ENCODE data around the gene KRTAP5-8. TPM values are rescaled to one million over a fixed set of nuclear protein-coding genes. Genes with fewer than 3 reads are reported as not detected.

The KRTAP5-8 gene
- total RNA-seq, 1 experiment from 2014 or later, result not detected

DNA sequence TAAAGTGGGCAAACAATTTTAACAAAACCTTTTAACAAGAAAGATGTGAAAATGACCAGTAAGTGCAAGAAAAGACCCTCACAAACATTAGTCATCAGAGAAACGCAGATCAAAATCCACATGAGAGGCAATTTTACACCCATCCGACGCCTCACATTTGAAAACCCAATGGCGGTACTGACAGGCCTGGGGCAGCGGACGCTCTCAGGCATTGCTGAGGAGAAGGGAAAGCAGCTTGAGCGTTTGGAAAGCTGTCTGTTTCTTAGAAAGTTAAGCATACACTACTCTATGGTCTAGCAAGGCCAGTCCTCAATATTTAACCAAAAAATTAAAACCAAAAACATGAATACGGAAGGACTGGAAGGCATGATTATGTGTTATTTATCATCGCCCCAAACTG, 2.0 kb upstream of the KRTAP5-8 start:
- Mint-ChIP-seq H3K4me1 (no peaks in the 10 kb centered on the region), H3K36me3 (peaks cover 3% of the 10 kb centered on the region), H3K9me3 (peaks cover 4% of the 10 kb centered on the region), H3K4me3 (no peak overlapping the region), H3K27ac (no peak overlapping the region), H3K27me3 (ENCODE audit: low read depth) (peaks cover 7% of the 10 kb centered on the region)
- POLR2A ChIA-PET, result no interaction called here
- CTCF ChIA-PET, result no interaction called here
- TF ChIP-seq ZNF232 (CRISPR knock-in tag; IDR thresholded peaks at IDR 0.05), result no peak
- TF ChIP-seq JUN (CRISPR knock-in tag; IDR thresholded peaks at IDR 0.05), result no peak
- TF ChIP-seq, protein P1, sequence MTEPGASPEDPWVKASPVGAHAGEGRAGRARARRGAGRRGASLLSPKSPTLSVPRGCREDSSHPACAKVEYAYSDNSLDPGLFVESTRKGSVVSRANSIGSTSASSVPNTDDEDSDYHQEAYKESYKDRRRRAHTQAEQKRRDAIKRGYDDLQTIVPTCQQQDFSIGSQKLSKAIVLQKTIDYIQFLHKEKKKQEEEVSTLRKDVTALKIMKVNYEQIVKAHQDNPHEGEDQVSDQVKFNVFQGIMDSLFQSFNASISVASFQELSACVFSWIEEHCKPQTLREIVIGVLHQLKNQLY (CRISPR knock-in tag; IDR thresholded peaks at IDR 0.05), result no peak
- TF ChIP-seq, protein P2, sequence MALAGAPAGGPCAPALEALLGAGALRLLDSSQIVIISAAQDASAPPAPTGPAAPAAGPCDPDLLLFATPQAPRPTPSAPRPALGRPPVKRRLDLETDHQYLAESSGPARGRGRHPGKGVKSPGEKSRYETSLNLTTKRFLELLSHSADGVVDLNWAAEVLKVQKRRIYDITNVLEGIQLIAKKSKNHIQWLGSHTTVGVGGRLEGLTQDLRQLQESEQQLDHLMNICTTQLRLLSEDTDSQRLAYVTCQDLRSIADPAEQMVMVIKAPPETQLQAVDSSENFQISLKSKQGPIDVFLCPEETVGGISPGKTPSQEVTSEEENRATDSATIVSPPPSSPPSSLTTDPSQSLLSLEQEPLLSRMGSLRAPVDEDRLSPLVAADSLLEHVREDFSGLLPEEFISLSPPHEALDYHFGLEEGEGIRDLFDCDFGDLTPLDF (CRISPR knock-in tag; IDR thresholded peaks at IDR 0.05), result no peak
- TF ChIP-seq, protein P3, sequence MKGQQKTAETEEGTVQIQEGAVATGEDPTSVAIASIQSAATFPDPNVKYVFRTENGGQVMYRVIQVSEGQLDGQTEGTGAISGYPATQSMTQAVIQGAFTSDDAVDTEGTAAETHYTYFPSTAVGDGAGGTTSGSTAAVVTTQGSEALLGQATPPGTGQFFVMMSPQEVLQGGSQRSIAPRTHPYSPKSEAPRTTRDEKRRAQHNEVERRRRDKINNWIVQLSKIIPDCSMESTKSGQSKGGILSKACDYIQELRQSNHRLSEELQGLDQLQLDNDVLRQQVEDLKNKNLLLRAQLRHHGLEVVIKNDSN (CRISPR knock-in tag; IDR thresholded peaks at IDR 0.05), result no peak
- no peak for TF ChIP-seq ZNF263 (CRISPR knock-in tag; IDR thresholded peaks at IDR 0.05; ENCODE audit: low read depth)
- no peak for ATAC-seq
- DNase-seq (ENCODE audit: low spot score), result no peak

DNA sequence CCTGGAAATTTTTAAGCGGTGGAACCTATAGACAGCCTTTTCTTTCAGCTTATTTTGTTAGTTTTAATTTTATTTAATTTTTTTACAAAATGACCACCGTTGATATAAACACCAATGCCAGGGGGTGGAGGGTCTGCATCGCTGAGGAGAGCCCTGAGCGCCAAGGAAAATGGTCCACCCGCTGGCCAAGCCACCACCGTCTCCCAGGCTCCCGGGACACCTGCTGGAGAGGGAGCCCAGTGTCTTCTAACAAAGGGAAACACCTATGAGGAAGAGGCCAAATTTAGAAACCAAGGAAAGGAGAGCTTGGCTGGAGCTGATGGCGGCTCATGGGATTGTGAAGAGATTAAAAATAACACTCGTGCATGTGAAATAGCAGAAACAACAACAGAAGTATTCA, 288 bp upstream of the KRTAP5-8 start:
- Mint-ChIP-seq H3K4me3 (no peak overlapping the region), H3K36me3 (peaks cover 7% of the 10 kb centered on the region), H3K4me1 (no peaks in the 10 kb centered on the region), H3K27me3 (ENCODE audit: low read depth) (peaks cover 10% of the 10 kb centered on the region), H3K9me3 (peaks cover 13% of the 10 kb centered on the region), H3K27ac (no peak overlapping the region)
- POLR2A ChIA-PET, result no interaction called here
- DNase-seq (ENCODE audit: low spot score) (no peak), ATAC-seq (no peak; the same call in 1 of the 2 replicates)
- CTCF ChIA-PET, result interaction anchor here (1.2 kb wide), 1 partner anchor 26 kb away, joined by 3 read pairs; no protein-coding TSS in a partner anchor
- TF ChIP-seq, protein P2 (CRISPR knock-in tag; IDR thresholded peaks at IDR 0.05), result no peak
- TF ChIP-seq NFYB (CRISPR knock-in tag; conservative IDR thresholded peaks at IDR 0.05; ENCODE audit: low read depth), result no peak
- no peak for TF ChIP-seq CBFB (CRISPR knock-in tag; IDR thresholded peaks at IDR 0.05; ENCODE audit: low read depth)
- TF ChIP-seq, protein P4, sequence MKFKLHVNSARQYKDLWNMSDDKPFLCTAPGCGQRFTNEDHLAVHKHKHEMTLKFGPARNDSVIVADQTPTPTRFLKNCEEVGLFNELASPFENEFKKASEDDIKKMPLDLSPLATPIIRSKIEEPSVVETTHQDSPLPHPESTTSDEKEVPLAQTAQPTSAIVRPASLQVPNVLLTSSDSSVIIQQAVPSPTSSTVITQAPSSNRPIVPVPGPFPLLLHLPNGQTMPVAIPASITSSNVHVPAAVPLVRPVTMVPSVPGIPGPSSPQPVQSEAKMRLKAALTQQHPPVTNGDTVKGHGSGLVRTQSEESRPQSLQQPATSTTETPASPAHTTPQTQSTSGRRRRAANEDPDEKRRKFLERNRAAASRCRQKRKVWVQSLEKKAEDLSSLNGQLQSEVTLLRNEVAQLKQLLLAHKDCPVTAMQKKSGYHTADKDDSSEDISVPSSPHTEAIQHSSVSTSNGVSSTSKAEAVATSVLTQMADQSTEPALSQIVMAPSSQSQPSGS (CRISPR knock-in tag; IDR thresholded peaks at IDR 0.05; ENCODE audit: borderline replicate concordance, low read depth), result no peak
- no peak for TF ChIP-seq MXD4 (CRISPR knock-in tag; IDR thresholded peaks at IDR 0.05; ENCODE audit: borderline replicate concordance)
- TF ChIP-seq JUN (CRISPR knock-in tag; IDR thresholded peaks at IDR 0.05), result no peak
- no peak for TF ChIP-seq GTF2I (CRISPR knock-in tag; conservative IDR thresholded peaks at IDR 0.05)
- TF ChIP-seq, protein P5, sequence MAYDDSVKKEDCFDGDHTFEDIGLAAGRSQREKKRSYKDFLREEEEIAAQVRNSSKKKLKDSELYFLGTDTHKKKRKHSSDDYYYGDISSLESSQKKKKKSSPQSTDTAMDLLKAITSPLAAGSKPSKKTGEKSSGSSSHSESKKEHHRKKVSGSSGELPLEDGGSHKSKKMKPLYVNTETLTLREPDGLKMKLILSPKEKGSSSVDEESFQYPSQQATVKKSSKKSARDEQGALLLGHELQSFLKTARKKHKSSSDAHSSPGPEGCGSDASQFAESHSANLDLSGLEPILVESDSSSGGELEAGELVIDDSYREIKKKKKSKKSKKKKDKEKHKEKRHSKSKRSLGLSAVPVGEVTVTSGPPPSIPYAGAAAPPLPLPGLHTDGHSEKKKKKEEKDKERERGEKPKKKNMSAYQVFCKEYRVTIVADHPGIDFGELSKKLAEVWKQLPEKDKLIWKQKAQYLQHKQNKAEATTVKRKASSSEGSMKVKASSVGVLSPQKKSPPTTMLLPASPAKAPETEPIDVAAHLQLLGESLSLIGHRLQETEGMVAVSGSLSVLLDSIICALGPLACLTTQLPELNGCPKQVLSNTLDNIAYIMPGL (CRISPR knock-in tag; IDR thresholded peaks at IDR 0.05), result no peak
- no peak for TF ChIP-seq CREB1 (CRISPR knock-in tag; IDR thresholded peaks at IDR 0.05)
- no peak for TF ChIP-seq ETV6 (CRISPR knock-in tag; IDR thresholded peaks at IDR 0.05)

DNA sequence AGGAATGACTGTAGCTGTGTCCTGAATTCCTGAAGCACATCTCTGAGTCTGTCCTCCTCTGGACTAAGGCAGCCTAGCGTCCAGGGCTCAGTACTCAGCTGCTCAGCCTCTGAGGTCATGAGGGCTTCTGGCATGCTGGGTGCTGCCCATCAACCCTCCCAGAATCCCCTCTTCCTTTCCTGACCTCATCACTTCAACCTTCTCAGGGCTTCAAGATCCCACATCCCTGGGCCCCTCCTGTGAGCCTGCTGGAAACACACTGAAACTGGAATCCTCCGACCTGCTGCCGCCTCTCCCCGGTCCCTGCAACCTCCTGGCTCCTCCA, 803 bp downstream of the KRTAP5-8 start:
- peaks cover 7% of the 10 kb centered on the region for H3K36me3 Mint-ChIP-seq
- peaks cover 13% of the 10 kb centered on the region for H3K9me3 Mint-ChIP-seq
- H3K27ac Mint-ChIP-seq, result no peak overlapping the region
- H3K4me1 Mint-ChIP-seq, result 0 out of 2 replicates have a peak, but pooled peaks cover under 1% of the 10 kb centered on the region
- no peak overlapping the region for H3K4me3 Mint-ChIP-seq
- ChIA-PET POLR2A (no interaction called here), CTCF (interaction anchor here (1.2 kb wide), 1 partner anchor 25 kb away, joined by 3 read pairs; no protein-coding TSS in a partner anchor)
- no peak for ATAC-seq
- no peak for DNase-seq (ENCODE audit: low spot score)
- H3K27me3 Mint-ChIP-seq (ENCODE audit: low read depth), result peaks cover 10% of the 10 kb centered on the region
- no peak for TF ChIP-seq ZNF121 (CRISPR knock-in tag; IDR thresholded peaks at IDR 0.05)
- TF ChIP-seq NR2C2 (CRISPR knock-in tag; IDR thresholded peaks at IDR 0.05), result no peak
- TF ChIP-seq, protein P6, sequence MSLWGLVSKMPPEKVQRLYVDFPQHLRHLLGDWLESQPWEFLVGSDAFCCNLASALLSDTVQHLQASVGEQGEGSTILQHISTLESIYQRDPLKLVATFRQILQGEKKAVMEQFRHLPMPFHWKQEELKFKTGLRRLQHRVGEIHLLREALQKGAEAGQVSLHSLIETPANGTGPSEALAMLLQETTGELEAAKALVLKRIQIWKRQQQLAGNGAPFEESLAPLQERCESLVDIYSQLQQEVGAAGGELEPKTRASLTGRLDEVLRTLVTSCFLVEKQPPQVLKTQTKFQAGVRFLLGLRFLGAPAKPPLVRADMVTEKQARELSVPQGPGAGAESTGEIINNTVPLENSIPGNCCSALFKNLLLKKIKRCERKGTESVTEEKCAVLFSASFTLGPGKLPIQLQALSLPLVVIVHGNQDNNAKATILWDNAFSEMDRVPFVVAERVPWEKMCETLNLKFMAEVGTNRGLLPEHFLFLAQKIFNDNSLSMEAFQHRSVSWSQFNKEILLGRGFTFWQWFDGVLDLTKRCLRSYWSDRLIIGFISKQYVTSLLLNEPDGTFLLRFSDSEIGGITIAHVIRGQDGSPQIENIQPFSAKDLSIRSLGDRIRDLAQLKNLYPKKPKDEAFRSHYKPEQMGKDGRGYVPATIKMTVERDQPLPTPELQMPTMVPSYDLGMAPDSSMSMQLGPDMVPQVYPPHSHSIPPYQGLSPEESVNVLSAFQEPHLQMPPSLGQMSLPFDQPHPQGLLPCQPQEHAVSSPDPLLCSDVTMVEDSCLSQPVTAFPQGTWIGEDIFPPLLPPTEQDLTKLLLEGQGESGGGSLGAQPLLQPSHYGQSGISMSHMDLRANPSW (CRISPR knock-in tag; conservative IDR thresholded peaks at IDR 0.05; ENCODE audit: low read depth), result no peak
- TF ChIP-seq TP53 (CRISPR knock-in tag; IDR thresholded peaks at IDR 0.05), result no peak
- no peak for TF ChIP-seq ZNF317 (CRISPR knock-in tag; IDR thresholded peaks at IDR 0.05; ENCODE audit: borderline replicate concordance, low read depth)
